ENCODE results near the gene AHCYL2.
"Not testable (repeated sequence)": the region's sequence is repeated elsewhere in the genome, so short reads cannot be mapped to it uniquely, and the experiment has no call there.

Gene AHCYL2

DNA sequence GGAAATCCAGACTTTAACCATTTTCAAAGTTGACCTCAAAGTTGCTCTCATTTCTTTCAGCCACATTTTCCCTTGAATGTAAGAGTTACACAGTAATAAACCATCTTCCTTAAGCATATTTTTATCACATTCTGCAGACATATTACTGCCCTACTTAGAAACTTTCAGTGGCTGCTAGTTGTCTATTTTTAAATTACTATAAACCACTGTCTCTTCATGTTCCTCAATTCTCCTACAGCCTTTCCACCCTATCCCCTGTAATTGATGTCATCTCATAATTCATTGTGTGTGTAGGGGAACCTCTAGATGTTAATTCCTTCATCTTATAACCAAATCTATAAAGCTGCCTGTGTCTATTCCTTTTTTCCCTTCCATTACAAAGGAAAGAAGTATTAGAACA lies 131.3 kb downstream of the AHCYL2 start:
- DNase-seq: no peak

DNA sequence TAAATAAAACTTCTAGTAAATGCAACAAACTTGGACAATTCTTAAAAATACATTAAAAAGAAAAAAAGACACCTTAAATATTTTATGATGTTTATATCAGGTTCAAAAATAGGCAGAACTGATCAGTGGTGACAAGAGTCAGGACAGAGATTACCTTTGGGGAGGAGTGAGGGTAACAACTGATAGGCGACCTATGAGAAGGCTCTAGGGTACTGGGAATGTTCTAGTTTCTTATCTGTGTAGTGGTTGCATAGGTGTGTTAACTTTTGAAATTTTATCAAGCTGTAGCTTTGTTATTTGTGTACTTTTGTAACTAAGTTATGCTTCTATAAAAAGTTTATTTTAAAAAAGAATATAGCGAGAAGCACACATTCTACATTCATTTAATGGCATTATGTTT lies 134.3 kb downstream of the AHCYL2 start:
- DNase-seq: no peak

DNA sequence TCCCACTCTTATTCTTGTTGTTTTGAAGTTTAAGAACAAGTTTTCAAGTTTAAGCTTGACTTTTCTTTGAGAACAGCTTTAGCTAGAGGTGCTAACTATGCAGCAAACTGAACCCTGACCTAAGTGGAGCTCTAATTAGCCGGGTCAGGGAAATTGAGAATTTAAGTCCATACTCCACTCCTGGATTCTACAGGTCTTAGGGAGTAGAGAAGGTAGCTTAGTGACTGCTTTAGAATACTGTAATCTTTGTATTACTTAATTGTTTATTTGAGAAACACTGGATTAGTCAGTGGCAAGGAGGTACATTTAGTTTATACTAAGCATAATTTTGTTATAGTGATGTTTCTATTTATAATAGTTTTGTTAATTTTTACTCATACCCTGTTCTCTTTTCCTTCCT lies 134.8 kb downstream of the AHCYL2 start:
- no peak for DNase-seq

DNA sequence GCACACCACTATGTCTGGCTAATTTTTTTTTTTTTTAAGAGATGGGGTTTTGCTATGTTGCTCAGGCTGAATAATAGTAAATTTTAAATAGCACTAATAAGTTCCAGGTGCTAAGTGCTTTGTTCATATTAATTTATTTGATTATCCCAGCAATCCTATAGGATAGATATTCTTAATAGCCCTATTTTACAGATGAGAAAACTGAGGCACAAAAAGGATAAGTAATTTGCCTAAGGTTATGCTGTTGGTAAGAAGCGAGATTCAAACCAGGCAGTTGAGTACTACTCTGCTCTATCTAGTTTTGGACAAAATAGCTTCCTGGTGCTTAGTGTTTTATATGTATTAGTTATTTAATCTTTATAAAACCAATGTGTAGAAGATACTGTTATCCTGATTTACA lies 136.9 kb downstream of the AHCYL2 start:
- DNase-seq: no peak

DNA sequence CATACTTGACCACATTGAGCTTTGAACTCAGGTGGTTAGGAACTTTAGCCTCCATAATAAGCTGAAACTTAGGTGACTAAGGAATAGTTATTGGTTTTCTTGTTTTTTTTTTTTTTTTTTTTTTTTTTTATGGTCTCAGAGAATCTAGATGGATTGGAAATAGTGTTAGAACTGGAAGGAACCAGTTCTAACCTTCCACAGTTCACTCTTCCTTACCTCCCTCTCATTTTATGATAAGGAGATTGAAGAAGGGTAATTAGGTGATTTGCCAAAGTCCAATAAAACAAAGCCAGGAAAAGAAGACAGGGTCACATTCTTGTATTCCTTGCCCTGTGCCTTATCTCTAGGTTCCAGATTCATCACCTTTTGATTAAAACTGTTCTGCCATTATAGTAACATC lies 137.7 kb downstream of the AHCYL2 start:
- no peak for DNase-seq

DNA sequence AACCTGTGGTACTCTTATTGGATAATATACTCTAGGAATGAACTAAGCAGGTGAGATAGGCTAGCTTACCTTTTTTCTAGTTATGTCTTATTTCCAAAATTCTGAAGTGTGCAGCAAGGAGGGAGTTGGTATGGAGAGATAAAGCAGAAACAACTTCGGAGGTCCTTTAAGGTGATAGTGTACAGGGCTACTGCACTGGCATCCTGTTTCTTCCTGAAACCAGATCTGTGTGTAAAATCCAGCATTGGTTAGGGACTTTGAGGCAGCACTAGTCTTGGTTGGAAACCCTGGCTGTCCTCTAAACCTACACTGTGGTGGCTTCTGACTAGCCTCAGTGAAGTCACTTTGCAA lies 142.5 kb downstream of the AHCYL2 start:
- DNase-seq: no peak

DNA sequence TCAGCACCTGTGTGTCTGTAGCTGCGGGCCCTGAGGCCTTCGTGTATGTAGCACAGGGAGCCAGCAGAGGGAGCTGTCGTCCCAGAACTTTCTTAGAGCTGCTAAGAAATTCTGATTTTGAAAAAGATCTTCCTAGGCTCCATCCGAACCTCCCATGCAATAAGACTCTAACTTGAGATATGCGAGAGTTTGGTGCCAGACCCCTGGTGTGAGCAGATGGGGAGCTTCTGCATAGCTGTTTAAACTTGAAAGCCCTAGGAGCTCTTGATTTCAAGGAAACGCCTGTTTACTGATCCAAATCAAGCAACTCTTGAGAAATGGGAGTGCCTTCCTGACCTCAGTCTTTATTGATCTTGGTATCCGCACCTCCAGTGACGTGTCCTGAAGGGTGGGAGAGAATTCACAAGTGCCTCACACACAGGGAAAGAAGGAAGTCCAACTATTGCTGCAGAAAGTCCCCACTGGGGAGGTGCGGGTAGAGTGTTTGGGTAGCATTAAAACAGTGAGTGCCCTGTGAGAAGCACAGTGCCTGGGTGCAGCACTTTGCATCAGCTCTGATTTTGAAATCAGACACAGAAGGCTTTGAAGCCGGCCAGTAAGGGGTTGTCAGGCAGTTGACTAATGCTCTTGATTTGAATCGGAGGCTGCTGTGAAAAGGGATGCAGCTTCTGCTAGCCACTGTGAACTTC lies 143.0 kb downstream of the AHCYL2 start:
- DNase-seq: peak; percentile 73

DNA sequence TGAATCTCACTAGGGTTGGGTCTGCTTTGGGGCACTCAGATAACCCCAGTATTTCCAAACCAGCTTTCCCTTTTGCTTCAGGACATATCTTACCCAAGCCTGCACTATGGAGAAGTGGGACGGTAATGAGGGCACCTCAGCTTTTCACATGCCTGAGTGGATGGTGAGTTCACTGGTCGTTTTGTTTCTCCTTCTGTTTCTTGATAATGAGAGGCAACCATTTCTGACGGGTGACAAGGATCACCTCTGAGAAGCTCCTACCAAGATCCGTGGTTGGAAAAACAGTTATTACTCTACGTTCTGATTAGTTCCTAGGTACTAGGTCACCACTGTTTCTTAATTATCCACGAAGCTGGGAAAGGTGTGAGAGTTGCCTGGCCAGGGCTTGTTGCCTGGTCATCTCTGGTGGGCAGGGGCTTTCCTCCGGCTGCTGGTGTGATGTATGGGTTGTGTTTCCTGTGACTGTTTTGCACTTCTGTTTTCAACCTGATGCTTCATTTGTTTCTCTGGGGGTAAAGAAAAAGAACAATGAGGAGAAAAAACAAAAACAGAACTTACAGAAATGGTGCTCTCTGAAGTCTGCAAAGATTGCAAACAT lies 143.7 kb downstream of the AHCYL2 start:
- DNase-seq: peak; percentile 1

DNA sequence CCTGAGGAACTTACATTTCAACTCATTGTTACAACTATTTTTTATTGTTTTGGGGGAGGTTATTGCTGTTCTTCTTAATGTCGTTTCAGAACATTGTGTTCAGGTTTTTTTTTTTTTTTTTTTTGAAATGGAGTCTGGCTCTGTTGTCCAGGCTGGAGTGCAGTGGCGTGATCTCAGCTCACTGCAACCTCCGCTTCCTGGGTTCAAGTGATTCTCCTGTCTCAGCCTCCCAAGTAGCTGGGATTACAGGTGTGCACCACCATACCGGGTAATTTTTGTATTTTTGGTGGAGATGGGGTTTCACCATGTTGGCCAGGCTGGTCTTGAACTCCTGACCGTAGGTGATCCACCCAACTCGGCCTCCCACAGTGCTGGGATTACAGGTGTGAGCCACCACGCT lies 144.6 kb downstream of the AHCYL2 start:
- DNase-seq: not testable (repeated sequence)

DNA sequence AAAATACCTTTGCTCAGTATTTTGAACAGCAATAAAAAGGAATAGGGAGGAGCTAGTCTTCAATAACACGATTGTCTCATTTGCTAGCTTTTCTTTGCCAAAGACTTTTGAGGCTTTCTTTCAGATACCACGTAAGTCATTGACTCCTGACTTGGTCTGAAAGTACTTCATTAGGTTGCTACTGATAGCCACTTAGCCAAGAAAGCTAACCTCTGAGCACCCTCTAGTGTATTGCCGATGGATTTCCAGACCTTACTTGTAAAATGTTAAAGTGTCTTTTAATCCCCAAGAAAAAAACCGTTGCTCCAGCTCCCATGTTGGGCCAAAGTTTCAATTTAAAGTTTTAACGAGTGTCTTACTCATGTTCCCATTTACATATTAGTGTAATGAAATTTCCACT lies 146.0 kb downstream of the AHCYL2 start:
- no peak for DNase-seq

DNA sequence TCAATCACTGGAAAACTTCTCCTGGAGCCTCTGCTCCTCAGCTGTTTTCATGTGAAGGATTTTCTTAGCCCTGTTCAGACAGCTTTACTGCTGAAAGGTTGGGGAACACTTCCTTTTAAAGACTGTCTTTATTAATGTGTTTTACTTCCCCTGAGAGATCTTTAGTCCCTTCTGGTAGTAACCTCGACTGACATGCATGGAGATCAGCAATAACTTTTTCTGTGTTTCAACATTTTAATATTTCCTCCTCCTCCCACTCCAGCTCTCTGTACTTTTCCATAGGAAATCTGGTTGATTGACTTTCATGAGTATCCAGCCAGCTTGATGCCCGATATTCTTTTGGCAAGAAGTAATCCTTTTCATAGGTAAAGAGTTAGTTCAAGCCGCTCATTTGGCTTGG lies 146.7 kb downstream of the AHCYL2 start:
- no peak for DNase-seq

DNA sequence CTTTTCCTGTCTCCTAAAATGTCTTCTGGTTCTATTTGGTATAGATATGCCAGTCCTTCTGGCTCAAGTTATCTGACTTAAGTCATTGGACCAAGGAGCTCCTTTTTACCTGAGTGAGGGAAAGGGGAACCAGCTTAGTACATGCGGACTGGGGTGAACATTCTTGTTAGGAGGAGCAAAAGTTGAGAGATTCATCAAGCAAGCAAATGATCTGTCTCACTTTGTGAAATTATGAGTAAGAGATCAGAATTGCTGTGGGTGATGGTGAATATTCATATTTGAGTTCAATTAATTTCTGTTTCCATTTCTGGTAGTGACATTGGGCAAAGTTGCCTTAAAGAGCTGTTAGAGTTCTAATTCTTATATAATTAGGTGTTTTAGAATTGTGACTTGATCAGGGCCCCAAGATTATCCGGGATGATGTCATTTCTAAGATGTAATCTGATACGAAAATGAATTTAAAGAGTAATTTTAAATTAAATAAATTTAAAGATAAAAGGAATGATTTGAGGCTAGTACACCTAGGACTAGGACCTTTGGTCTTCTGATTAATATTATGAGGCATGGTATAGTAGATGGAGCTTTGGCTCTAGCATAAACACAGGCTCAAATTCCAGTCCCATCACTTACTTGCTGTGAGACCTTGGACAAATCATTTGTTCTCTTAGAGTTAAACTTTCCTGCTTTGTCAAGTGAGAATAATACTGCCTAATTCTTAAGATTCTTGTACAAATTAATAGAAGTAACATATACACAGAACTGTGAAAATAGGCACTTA lies 149.0 kb downstream of the AHCYL2 start:
- no peak for DNase-seq

DNA sequence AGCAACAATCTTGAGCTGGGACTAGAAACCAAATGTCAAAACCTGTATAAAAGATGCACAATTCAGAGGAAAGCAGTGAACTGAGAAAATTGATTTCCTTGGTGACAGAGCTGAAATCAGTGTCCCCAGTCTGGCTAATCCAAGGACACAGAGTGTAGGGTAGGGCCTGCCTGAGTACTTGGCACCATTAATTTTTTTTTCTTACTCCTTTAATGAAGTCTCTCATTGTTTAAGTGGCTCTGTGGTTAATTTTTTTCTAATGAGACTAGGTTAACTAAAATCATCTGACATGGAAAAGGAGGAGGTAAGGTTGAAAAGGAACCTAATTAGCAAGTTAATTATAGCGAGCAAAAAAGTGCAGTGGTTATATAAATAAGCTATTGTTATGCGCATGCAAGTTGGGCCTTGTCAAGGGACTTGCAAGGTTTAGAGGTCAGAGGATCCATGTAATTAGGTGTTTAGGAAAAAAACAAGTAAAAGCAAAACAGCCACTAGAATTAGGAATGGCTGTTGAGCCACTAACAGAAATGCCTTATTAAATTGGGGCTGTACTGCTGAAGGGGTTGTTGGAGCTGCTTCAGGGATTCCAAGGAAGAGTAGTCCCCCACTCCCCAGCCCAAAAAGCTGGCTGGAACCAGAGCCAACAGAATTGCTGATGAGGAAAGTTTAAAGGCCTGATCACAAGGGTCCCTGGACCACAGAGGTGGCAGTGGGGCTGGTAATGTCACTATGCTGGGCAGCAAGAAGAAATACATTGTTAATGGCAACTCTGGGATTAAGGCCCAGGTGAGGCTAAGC lies 150.5 kb downstream of the AHCYL2 start:
- DNase-seq: no peak

DNA sequence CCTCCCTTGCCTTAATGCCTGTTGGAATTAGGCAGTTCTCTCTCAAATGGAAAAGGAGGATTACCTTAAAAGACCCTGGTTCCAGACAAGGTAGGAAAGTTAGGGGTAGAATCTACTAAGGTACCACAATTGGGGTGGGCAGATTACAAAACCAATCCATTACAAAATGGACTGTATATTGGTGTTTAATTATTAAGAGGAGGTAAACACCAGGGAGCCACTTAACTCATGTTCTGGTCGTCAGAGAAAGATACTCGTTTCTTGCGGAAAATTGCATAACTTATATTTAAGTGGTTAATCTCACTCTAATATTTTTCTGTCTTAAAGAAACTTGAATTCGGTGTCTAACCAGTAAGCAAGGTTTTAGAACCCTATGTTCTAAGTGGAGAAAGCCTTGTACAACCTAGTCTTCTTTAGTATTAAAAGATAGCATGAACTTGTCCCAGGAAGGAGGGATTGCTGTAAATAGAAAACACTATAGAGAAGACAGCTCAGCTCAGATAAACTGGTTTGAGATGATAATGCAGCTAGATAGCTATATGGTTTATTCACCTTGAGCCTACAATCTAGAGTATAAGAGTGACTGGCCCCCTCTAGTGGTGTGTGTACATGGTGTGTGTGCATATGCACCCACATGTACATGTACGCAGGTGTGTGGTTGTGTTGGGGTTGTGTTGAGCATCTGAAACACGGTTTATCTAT lies 151.4 kb downstream of the AHCYL2 start:
- DNase-seq: peak; percentile 56

DNA sequence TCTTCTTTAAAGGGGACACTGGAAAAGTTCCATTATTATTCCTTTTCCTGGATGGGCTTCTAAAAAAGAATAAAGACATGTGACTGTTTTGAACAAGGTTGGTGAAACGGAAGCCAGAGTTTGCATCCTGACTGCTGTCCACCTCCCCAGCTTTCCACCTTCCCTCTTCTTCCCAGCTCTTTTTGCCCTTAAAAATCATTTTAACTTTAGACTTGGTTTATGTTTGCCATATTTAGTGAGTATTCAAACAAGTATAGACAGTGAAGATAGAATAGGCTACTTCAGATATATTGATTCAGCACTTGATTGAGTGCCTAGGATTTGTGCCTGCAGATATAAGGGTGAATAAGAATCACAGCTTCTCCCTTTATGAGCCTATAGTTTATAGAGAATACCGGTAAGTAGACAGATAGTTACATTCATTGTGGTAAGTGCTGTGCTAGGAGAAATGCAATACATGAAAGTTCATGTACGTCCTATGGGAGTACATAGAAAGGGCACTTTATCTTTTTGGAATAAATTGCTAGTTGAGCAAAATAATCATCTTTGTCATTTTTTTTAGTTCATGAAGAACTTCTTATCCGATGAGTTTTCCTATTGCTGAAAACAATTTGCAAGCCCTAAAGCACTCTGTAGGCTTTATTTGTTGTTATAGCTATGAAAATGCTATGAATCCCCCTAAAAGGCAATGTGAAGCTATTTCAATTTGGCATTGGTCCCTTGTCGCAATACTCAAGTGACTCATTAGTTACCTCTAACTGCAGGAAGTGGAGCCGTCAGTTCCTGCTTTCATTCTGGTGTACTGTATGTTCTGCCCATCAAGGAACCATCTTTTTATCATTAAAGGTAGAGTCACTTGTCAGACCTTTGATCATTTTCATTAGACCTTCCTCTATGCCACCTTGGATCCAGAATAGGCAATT lies 152.2 kb downstream of the AHCYL2 start:
- DNase-seq: peak; percentile 3

DNA sequence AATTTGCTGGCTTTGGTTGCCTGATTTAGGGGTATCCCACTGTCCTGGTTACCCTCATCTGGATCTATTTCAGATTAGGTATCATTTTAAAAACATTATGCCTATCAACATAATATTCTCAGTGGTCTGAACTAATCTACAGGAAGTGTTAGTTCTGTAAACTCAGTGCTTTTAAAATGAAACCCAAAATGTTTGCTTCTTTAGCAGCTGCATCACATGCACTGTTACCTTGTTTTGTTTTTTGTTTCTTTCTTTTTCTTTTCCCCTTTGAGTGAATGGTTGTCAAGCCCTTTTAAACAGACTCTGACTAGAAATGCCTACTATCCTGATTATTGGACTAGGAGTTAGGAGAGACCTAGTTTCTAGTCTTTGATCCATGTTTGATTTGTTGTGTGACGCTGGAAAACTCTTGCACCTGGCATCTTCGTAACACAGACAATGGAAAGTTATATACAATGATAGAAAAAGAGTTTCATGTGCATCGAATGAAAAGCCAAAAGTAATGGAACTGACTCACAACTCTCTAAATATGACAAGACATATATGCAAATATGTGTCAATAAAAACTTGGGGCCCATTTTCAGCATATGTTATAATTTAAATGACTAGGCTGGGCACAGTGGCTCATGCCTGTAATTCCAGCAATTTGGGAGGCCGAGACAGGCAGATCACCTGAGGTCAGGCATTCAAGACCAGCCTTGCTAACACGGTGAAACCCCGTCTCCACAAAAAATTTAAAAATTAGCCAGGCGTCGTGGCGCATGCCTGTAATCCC lies 157.1 kb downstream of the AHCYL2 start:
- DNase-seq: no peak

DNA sequence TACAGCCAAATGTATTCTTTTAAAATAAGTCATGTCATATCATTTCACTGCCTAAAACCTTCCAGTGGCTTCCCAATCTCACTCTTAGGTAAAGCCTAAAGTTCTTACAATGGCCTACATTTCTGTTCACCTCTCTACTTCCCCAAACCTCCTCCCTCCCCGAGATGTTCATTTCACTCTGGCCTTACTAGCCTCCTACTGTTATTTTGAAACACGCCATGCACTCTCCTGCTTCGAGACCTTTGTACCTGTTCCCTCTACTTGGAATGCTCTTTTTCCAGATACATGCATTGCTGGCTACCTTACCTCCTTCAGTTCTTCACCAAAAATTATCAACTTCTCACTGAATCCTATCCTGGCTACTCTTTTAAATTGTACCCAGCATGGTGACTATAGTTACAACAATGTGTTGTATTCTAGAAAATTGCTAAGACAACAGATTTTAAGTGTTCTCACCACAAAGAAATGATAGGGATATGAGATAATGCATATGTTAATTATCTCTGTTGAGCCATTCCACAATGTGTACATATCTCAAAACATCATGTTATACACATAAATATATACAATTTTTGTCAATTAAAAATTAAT lies 158.8 kb downstream of the AHCYL2 start:
- DNase-seq: no peak

DNA sequence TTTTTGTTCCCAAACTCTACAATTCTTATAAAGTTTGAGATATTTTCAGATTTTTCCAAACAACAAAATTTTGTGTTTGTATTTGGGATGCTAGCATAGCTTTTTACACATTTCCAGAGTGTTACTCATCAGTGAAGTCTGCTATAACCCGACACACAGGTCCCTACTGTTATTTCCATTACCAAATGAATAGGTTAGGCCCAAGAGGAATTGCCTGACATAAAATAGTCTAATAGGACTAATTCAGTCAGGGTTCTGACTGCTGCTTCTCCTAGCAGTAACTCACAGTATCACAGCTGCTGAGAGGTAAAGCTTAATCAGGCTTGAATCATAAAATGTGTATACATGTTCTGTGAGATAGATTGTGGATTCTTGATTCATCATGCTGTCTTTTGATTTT lies 160.3 kb downstream of the AHCYL2 start:
- DNase-seq: no peak

DNA sequence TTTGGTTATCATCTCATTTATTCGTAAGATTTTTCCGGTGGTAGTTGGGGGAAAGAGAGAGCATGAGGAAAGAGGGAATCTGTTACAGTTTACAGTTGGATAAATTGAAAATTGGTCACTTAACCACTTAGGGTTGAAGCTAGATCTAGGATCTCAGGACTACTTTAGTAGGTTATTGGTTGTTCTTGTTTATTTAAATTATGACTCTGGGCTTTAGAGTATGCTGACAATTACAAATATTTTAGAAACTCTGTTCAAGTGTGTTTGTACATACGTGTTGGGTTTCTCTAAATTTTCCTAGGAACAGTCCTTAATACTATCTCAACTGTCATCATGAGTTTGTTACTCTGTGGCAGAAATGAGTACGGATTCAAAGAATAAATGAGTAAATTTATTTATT lies 160.8 kb downstream of the AHCYL2 start:
- no peak for DNase-seq

DNA sequence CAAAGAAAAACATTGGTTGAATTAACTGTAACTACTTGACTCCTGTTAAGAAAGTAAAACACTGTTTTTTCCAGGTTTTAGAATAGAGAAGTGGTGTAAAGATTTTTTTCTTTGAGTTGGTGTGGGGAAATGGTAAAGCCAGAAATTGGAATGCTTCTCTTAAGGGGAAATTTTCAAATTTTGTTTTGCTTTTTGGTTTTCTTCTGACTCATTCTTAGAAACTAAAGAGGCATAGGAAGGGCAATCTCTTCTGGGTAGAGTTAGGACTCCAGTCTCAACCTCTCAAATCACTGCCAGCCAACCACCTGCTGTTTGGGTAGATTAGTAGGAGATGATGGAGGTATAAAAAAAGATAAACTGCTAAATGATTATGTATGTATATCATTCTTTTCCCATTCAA lies 161.7 kb downstream of the AHCYL2 start:
- no peak for DNase-seq

DNA sequence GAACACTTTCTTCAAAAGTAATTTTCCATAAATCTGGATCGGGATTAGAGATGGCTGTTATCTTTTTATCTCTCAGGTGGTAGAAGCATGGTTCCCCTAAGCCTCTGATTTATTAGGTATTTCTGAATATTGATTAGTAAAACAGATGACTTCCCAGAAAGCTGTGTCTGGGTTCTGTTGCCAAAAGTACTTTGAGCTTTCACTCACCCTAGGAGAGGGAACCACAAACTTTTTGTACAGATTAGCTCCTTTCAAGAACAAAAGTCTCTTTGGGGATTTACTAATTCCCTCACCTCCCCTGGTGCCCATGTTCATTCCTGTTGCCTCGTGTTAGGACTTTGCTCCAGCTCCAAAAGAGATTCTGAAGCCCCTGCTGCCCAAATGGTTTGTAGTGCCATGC lies 162.7 kb downstream of the AHCYL2 start:
- DNase-seq: no peak
